Femur (tissue), 1 donor: ENCODE data around the gene KLHL13.
A peak's percentile ranks its signal among the peaks of the same experiment; 100 is the strongest.
"Not testable (repeated sequence)": the region's sequence is repeated elsewhere in the genome, so short reads cannot be mapped to it uniquely, and the experiment has no call there.

Experiments
- DNase-seq: peaks from one replicate; pipeline ENCODE4 v3.0.0-alpha.2; 2017

Gene KLHL13

DNA sequence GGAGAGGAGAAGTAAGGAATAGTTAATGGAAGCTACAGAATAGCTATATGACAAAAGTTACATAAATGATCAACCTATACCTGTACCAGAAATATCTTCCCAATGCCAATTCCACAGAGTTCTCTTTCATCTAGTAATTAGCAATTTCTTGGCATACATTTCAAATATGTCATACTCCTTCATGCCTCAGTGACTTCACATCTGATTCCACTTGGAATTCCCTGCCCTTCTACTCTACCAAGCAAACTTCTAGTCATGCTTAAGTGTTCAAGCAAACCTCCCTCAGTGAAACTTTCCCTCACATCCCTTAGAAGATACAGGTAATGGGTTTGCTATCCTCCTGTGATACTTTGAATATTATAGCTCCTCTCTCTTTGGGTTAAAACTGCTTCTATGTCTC, 127.1 kb downstream of the KLHL13 start:
- no peak for DNase-seq

GRCh38 chrX:117987373-117987772, 129.2 kb downstream of the KLHL13 start:
- DNase-seq = no peak

DNA sequence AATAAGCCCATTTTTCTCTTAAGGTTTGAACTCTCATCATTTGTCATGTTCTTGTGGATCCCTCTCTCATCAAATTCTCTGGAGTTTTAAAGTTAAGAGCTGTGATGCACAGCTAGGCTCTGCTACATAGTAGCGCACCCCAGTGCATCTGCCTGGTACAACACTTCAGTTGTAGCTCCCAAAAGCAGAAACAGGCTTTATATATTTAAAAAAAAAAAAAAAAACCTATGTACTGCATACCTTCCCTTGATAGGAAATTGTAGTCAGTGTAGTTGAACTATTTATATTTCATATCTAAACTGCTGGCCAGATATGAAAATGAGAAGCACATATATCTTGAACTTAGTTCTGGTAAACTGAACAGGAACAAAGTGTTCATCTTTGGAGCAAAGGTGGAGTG, 131.4 kb downstream of the KLHL13 start:
- no peak for DNase-seq

DNA sequence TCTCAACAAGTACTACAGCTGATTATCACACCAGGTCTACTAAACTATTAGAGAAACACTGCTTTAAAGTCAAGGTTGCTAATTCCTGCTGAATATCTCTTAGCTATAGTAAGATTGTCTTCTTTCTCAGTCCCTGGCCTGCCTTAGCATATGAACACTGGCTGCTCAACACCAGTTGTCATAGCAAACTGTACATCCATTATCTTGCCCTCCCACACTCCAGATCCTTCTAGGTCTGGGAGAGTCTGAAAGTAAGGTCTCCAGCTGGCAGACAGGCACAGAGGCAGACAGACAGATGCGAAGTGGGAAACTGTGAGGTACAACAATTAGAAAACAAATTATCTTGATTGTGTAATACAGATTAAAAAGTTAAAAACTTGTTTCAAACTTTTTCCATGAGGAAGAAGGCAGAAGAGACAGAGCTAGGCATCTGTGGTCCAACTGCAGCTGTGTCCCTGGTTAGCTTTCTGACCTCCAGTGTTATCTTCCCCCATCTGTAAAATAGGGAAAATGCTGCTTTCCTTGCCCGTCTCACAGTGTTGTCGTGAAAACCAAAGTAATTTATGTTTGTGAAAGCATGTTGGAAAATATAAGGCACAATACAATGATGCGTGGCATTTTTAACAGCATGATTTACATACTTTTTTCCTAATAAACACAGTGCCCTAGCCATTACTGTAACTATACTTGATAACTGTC, 133.8 kb downstream of the KLHL13 start:
- no peak for DNase-seq

GRCh38 chrX:117978402-117978801, 138.2 kb downstream of the KLHL13 start:
- DNase-seq = no peak

- DNase-seq = no peak
Observed at GRCh38 chrX:117977526-117977925, 139.1 kb downstream of the KLHL13 start.

- no peak for DNase-seq
Observed at GRCh38 chrX:117973110-117973807, 143.4 kb downstream of the KLHL13 start.

DNA sequence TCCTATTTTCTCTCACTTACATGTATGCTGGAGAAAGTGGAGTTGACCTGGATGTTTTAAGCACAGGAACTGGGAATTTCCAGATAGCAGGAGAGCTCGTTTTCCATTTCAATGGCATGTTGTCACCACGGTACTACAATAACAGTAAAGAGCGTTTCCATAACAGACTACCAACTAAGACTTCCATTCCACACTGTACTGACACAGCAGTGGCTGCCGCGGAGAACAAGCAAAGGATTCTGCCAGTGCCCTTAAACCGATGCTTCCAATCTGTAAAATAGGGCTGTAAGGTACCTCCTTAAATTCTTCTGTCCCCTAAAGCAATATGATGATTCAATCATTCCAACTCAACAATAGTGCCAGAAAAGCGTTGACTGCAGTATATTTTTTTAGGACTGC, 143.9 kb downstream of the KLHL13 start:
- DNase-seq = peak; percentile 27

GRCh38 chrX:117969782-117970181, 146.8 kb downstream of the KLHL13 start:
- DNase-seq = no peak

- DNase-seq = no peak
Observed at GRCh38 chrX:117969328-117969727, 147.3 kb downstream of the KLHL13 start.

DNA sequence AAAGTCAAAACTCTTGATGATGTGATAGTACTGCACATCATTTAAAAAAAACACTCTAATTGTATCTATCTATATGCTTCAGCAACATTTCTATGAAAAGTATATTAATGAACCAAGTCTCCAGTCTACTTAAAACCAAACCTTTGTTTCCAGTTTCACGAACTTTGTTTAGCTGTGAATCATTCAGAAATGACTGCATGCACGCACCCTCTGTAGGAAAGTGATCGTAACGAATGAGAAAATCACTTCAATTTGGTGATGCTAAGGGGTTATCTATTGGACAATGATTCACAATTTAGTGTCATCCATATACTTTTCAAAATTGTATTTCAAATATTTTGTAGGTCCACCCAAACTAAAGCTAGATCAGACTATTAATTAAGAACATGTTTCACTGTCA, 157.6 kb downstream of the KLHL13 start:
- no peak for DNase-seq

- no peak for DNase-seq
Observed at GRCh38 chrX:117957128-117957527, 159.5 kb downstream of the KLHL13 start.

- DNase-seq = not testable (repeated sequence)
Observed at GRCh38 chrX:117939296-117939695, 177.3 kb downstream of the KLHL13 start.

DNA sequence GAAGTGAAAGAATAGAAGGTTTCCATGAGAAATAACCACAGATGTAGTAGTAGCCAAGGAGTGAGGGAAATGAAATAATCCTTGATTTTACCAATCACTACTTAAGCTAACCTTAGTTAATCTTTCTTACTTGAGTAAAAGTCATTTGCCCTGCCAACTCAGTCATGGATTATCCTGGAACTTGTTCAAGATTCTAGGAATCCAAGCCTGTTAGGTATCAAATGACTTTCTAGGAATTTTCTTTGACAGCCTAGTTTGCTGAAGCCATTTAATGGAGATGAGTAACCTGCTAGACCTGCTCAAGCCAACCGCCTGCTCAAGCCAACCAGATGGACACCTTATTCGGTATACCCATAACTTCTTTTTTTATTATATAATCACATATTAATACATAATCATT, 180.5 kb downstream of the KLHL13 start:
- no peak for DNase-seq

DNA sequence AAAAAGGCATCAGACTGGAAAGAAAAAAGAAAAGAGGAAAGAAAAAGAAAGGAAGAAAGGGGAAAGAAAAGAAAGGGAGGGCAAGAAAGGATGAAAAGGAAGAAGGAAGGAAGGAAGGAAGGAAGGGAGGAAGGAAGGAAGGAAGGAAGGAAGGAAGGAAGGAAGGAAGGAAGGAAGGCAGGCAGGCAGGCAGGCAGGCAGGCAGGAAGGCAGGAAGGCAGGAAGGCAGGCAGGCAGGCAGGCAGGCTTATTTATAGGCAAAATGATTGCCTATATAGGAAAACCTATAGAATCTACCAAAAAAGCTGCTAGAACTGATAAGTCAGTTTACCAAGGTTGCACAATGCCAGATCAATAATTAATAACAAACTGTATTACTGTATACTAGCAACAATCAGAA, 186.5 kb downstream of the KLHL13 start:
- not testable (repeated sequence) for DNase-seq

- no peak for DNase-seq
Observed at GRCh38 chrX:117919755-117920154, 196.9 kb downstream of the KLHL13 start.

DNA sequence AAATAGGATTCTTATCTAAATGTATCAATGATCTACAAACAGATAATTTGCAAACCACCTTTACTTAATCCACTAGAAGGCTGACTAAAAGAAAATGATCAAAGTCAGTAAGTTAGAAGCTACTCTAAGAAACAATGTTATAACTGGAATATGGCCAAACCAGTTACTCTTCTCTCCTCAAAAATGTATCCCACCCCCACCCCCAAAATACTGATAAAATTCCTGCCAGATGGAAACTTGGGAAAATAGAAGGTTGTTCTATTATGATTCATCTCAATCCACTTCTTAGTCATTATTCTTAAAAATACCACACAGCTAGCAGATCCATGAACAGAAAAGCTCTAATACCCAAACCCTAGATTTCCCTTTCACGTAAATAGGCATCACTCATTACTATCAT, 206.4 kb downstream of the KLHL13 start:
- DNase-seq = no peak

GRCh38 chrX:117898226-117898625, 218.4 kb downstream of the KLHL13 start:
- DNase-seq = no peak

DNA sequence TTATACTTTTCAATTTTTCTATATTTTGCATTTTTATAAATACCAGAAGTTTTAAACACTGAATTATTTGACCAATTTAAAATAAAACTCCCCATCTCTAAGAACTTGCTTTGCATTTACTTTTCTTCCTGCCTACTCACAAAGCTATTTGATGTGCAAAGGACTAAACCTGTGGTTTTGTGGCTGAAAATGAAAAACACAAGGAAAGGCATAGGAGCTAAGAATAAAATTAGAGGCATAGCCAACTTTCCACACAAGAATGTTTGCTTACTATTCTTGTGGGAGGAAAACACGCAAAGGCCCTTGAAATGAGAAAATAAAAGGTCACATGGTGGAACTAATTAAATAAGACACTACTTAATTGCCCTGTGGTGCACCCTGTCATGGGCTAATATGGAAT, 221.2 kb downstream of the KLHL13 start:
- DNase-seq = no peak

DNA sequence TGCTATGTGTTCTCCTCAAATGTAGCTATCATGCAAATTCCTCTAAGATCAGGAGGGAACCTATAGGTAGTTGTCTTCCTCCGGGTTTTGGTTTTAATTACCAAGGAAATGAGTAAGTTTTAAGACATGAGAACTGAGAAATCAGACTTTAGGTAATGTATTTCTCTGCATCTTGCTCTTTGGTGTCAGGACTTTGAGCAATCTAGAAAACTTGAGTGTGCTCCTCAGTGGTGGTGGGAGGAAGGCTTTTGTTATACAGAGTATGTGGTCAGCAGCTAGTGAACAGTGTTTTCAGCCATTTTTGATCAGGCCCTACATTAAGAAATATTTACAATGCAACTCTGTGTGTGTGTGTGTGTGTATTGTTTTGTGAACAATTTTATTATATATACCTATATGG, 224.1 kb downstream of the KLHL13 start:
- DNase-seq = no peak

- DNase-seq = no peak
Observed at GRCh38 chrX:117871796-117872195, 244.8 kb downstream of the KLHL13 start.

- no peak for DNase-seq
Observed at GRCh38 chrX:117860517-117860916, 256.1 kb downstream of the KLHL13 start.

GRCh38 chrX:117854806-117855205, 261.8 kb downstream of the KLHL13 start:
- no peak for DNase-seq

DNA sequence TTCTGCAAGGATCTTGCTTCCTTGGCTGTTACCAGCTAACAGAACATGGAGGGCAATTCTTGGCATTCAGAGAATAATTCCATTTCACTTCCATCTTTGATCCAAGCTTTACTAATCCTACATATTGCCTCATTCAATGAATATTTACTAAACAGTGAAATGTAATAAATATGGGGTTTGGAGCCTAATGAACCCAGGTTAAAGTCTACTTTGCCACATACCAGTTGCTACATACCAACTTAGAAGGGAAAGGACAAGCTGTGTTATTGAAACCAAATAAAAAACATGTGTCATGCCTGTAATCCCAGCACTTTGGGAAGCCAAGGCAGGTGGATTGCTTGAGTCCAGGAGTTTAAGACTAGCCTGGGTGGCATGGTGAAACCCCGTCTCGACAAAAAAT, 265.6 kb downstream of the KLHL13 start:
- no peak for DNase-seq
